HepG2 (cell line): ENCODE results near the gene C1orf21. TPM values are rescaled to one million over a fixed set of nuclear protein-coding genes. Genes with fewer than 3 reads are reported as not detected.

Experiments
- ATAC-seq: fragments of 200-7000 bp; cut with Tn5 transposase; 3 replicates; pipeline ENCODE4 v1.9.1; 2020; ENCODE audit warnings: mild to moderate bottlenecking, moderate library complexity
- BruUV-seq: library from RNA; stranded (reverse); fragments of 400-500 nt; replicated peaks from 2 replicates; lab custom pipeline; 2021; lab: Mats Ljungman, UMichigan
- CTCF ChIA-PET: fragments of 300-600 bp; formaldehyde crosslinking; extraction: SDS; loops from one replicate; lab custom pipeline; 2021; ENCODE audit warnings: low total read pairs, inconsistent platforms, low intra/inter-chr PET ratio; lab: Yijun Ruan, JAX
- POLR2A ChIA-PET: fragments of 350-600 bp; sonication (Branson Sonifier 250); formaldehyde crosslinking; loops from one replicate; lab custom pipeline; 2020; ENCODE audit warnings: antibody characterized with exemption, inconsistent platforms; lab: Yijun Ruan, JAX
- DNase-seq: peaks from one replicate; pipeline ENCODE4 v3.0.0-alpha.2; 2015; ENCODE audit warnings: low spot score
- FAIRE-seq: peaks from 3 replicates; lab custom pipeline; 2011; peaks lifted over from hg19 to GRCh38; lab: Jason Lieb, UNC
- H2AFZ ChIP-seq: one replicate; pipeline ENCODE4 v1.6.1; 2011; ENCODE audit warnings: low read length, inconsistent platforms
- H3K27ac ChIP-seq: fragments of 300-600 bp; 3 replicates; pipeline ENCODE4 v1.8.0; 2011; ENCODE audit warnings: mixed run types, mild to moderate bottlenecking, mixed read lengths, low read length, inconsistent platforms; ENCODE audit not compliant: insufficient read depth; ENCODE audit errors: extremely low read length
- H3K27me3 ChIP-seq, 2 experiments: fragments of 200-600 bp in 1 of 2; 2 replicates in 1 of 2; 3 replicates in 1 of 2; pipeline versions ENCODE4 v1.6.0 to v1.8.0; 2011; ENCODE audit warnings: low read length in 2 of 2, mild to moderate bottlenecking in 2 of 2, moderate library complexity in 2 of 2, inconsistent platforms in 1 of 2; ENCODE audit not compliant: insufficient read depth in 2 of 2, control insufficient read depth in 1 of 2
- H3K36me3 ChIP-seq, 2 experiments: fragments of 200-600 bp in 1 of 2; replicated peaks in 1 of 2; 2 replicates in 1 of 2; 3 replicates in 1 of 2; pipeline versions ENCODE4 v1.5.1 to v1.8.0; 2011; ENCODE audit warnings: low read length in 2 of 2, inconsistent platforms in 1 of 2; ENCODE audit not compliant: insufficient read depth in 2 of 2, control insufficient read depth in 1 of 2
- H3K4me1 ChIP-seq: 2 replicates; pipeline ENCODE4 v1.5.1; 2012; ENCODE audit warnings: low read length, inconsistent platforms; ENCODE audit not compliant: insufficient read depth
- H3K4me2 ChIP-seq: 2 replicates; pipeline ENCODE4 v1.6.0; 2011; ENCODE audit warnings: low read depth, low read length, inconsistent platforms
- H3K4me3 ChIP-seq, 3 experiments: fragments of 200-600 bp in 1 of 3; sonication (generic), shearing (Covaris generic) in 1 of 3; replicated peaks in 1 of 3; 2 replicates each; pipeline ENCODE4 v1.5.1; 2011 to 2016; ENCODE audit warnings: low read length in 3 of 3, inconsistent platforms in 2 of 3, low read depth in 2 of 3, mild to moderate bottlenecking in 2 of 3, control low read depth in 1 of 3, mixed read lengths in 1 of 3; ENCODE audit not compliant: insufficient read depth in 1 of 3
- H3K79me2 ChIP-seq: one replicate; pipeline ENCODE4 v1.6.1; 2011; ENCODE audit warnings: low read length, inconsistent platforms; ENCODE audit not compliant: insufficient read depth
- H3K9ac ChIP-seq: 2 replicates; pipeline ENCODE4 v1.6.0; 2011; ENCODE audit warnings: mild to moderate bottlenecking, low read depth, low read length, inconsistent platforms; ENCODE audit not compliant: insufficient read depth
- H3K9me3 ChIP-seq: 2 replicates; pipeline ENCODE4 v1.5.1; 2012; ENCODE audit warnings: mild to moderate bottlenecking, low read length
- H4K20me1 ChIP-seq: 2 replicates; pipeline ENCODE4 v1.6.0; 2011; ENCODE audit warnings: inconsistent platforms, mild to moderate bottlenecking, low read length, moderate library complexity; ENCODE audit not compliant: insufficient read depth
- ATF1 ChIP-seq: IDR thresholded peaks from 2 replicates; pipeline ENCODE4 v1.6.1; 2016; ENCODE audit warnings: mild to moderate bottlenecking, control low read depth
- GMEB2 ChIP-seq: IDR thresholded peaks from 2 replicates; pipeline ENCODE4 v1.6.1; 2016; ENCODE audit warnings: missing biosample characterization, missing genetic modification reagents, low read depth
- HDAC6 ChIP-seq: fragments of 200-600 bp; sonication (generic); IDR thresholded peaks from 2 replicates; pipeline ENCODE4 v1.7.0; 2017; ENCODE audit warnings: mild to moderate bottlenecking, antibody characterized with exemption, low read length, low read depth
- JUN ChIP-seq: sonication (generic); formaldehyde crosslinking; IDR thresholded peaks from 2 replicates; pipeline ENCODE4 v1.4.0; 2020; ENCODE audit warnings: mild to moderate bottlenecking, missing genetic modification reagents
- KLF15 ChIP-seq: sonication (generic); formaldehyde crosslinking; IDR thresholded peaks from 2 replicates; pipeline ENCODE4 v1.8.1; 2023; ENCODE audit warnings: borderline replicate concordance, mild to moderate bottlenecking, inconsistent platforms, missing genetic modification reagents, mixed read lengths
- NFYB ChIP-seq: sonication (generic); formaldehyde crosslinking; IDR thresholded peaks from 2 replicates; pipeline ENCODE4 v1.4.0; 2020; ENCODE audit warnings: missing genetic modification reagents
- PCBP1 ChIP-seq: fragments of 200-400 bp; formaldehyde crosslinking; IDR thresholded peaks from 2 replicates; pipeline ENCODE4 v1.6.1; 2017; ENCODE audit warnings: mild to moderate bottlenecking, low read depth, low read length, borderline replicate concordance
- SKI ChIP-seq: fragments of 450-650 bp; IDR thresholded peaks from one replicate; pipeline ENCODE4 v1.6.1; 2018; ENCODE audit warnings: mild to moderate bottlenecking; ENCODE audit not compliant: partially characterized antibody
- SOX6 ChIP-seq, 2 experiments: fragments of 450-650 bp in 1 of 2; sonication (generic) in 1 of 2; formaldehyde crosslinking in 1 of 2; IDR thresholded peaks; 2 replicates each; pipeline versions ENCODE4 v1.4.0 to v1.6.1; 2017 to 2020; ENCODE audit warnings: antibody characterized with exemption in 1 of 2, mild to moderate bottlenecking in 1 of 2, missing genetic modification reagents in 1 of 2
- SP2 ChIP-seq: sonication (generic); formaldehyde crosslinking; IDR thresholded peaks from 2 replicates; pipeline ENCODE4 v1.5.1; 2020; ENCODE audit warnings: mild to moderate bottlenecking, missing genetic modification reagents
- TOE1 ChIP-seq: sonication (generic); formaldehyde crosslinking; IDR thresholded peaks from 2 replicates; pipeline ENCODE4 v1.4.0; 2020; ENCODE audit warnings: mild to moderate bottlenecking, missing genetic modification reagents
- ZFP36 ChIP-seq: fragments of 150-350 bp; IDR thresholded peaks from 2 replicates; pipeline ENCODE4 v1.6.1; 2018; ENCODE audit warnings: borderline replicate concordance, low read length, low read depth; ENCODE audit not compliant: partially characterized antibody
- ZNF225 ChIP-seq: sonication (generic); formaldehyde crosslinking; IDR thresholded peaks from 2 replicates; pipeline ENCODE4 v1.4.0; 2020; ENCODE audit warnings: mild to moderate bottlenecking, missing genetic modification reagents
- ZNF329 ChIP-seq: sonication (generic); formaldehyde crosslinking; IDR thresholded peaks from 2 replicates; pipeline ENCODE4 v1.9.0; 2021; ENCODE audit warnings: low read depth, mild to moderate bottlenecking, missing genetic modification reagents
- ZNF597 ChIP-seq: sonication (generic); formaldehyde crosslinking; IDR thresholded peaks from 2 replicates; pipeline ENCODE4 v1.5.0; 2020; ENCODE audit warnings: missing genetic modification reagents
- ZNF772 ChIP-seq: sonication (generic); formaldehyde crosslinking; IDR thresholded peaks from 2 replicates; pipeline ENCODE4 v1.5.0; 2020; ENCODE audit warnings: mild to moderate bottlenecking, missing genetic modification reagents
- ZNF850 ChIP-seq: sonication (generic); formaldehyde crosslinking; conservative IDR thresholded peaks from 2 replicates; pipeline ENCODE4 v1.9.0; 2021; ENCODE audit warnings: mild to moderate bottlenecking, missing genetic modification reagents
- WGBS: methylation state at CpG from one replicate; pipeline ENCODE4 v1.1.6; 2017; ENCODE audit warnings: low lambda C conversion rate; 5-methylcytosine and 5-hydroxymethylcytosine counted together
- in situ Hi-C: cut with HindIII; loops from 2 replicates; pipeline ENCODE4 v1.10.0; 2017; ENCODE audit warnings: low pct_unique_long_range_greater_than_20kb; ENCODE audit not compliant: extremely low pct_ligation_motif_present
- intact Hi-C: fragments of 100-400 bp; cut with micrococcal nuclease; formaldehyde crosslinking; loops from one replicate; pipeline ENCODE4 v1.10.0; 2022; ENCODE audit not compliant: unreplicated experiment
- polyA plus RNA-seq, 8 experiments: library from polyadenylated mRNA; depleted of rRNA in 3 of 8; stranded (reverse) in 7 of 8; unstranded in 1 of 8; fragments of >200 nt; fragmentation: Illumina TruSeq in 4 of 8; extraction: Trizol in 4 of 8; gene quantifications; 2 replicates each; pipeline versions ENCODE4 v1.2.1 to v1.2.3, GENCODE V29; 2011 to 2016; ENCODE audit warnings: low read depth in 4 of 8, missing spikeins in 1 of 8, mixed read lengths in 1 of 8; ENCODE audit not compliant: insufficient read depth in 1 of 8
- total RNA-seq, 5 experiments: library from RNA; depleted of rRNA; stranded (reverse); fragments of >200 nt; fragmentation: Illumina TruSeq; extraction: Trizol; gene quantifications; 2 replicates each; pipeline ENCODE4 v1.2.3, GENCODE V29; 2016; ENCODE audit warnings: low read depth in 1 of 5

The C1orf21 gene
- total and polyA plus RNA-seq, 2 of the 13 experiments (the other 11 are each of a cell fraction or from before 2014, with no cell fraction given) = not detected

GRCh38 chr1:184608990-184609389 lies 222.2 kb downstream of the C1orf21 start:
- H3K27me3 ChIP-seq = no peaks in the 10 kb centered on the region
- no peaks in the 10 kb centered on the region for H3K36me3 ChIP-seq
- H3K4me3 ChIP-seq = no peak overlapping the region
- no peaks in the 10 kb centered on the region for H3K4me1 ChIP-seq
- intact Hi-C loops (no loop called here), in situ Hi-C loops (no loop called here)
- no peak overlapping the region for H2AFZ ChIP-seq
- H3K9me3 ChIP-seq = no peaks in the 10 kb centered on the region
- ChIA-PET CTCF (no interaction called here), POLR2A (no interaction called here)
- no peaks in the 10 kb centered on the region for H3K79me2 ChIP-seq
- H4K20me1 ChIP-seq = no peaks in the 10 kb centered on the region
- no TSS peak for BruUV-seq
- TF ChIP-seq JUN (CRISPR knock-in tag) (no peak), SOX6 (IDR thresholded peaks at IDR 0.05) (no peak), SOX6 (CRISPR knock-in tag; IDR thresholded peaks at IDR 0.05) (no peak)
- H3K9ac ChIP-seq = no peak overlapping the region
- DNase-seq (no peak), FAIRE-seq (no peak), ATAC-seq (no peak)
- H3K27ac ChIP-seq = no peak overlapping the region
- H3K4me2 ChIP-seq = no peak overlapping the region

- no peak for ATAC-seq
- FAIRE-seq = no peak
- Histone ChIP-seq H3K4me2 (no peak overlapping the region), H2AFZ (no peak overlapping the region), H3K27me3 (no peaks in the 10 kb centered on the region), H4K20me1 (no peaks in the 10 kb centered on the region), H3K79me2 (no peaks in the 10 kb centered on the region), H3K9ac (no peak overlapping the region), H3K4me1 (no peaks in the 10 kb centered on the region), H3K36me3 (no peaks in the 10 kb centered on the region), H3K4me3 (no peak overlapping the region), H3K27ac (no peak overlapping the region), H3K9me3 (no peaks in the 10 kb centered on the region)
- in situ Hi-C loops = no loop called here
- 17% methylated on average over 12 of the region's 12 CpGs for WGBS
- intact Hi-C loops = no loop called here
- BruUV-seq = no TSS peak
- DNase-seq = no peak
- ChIA-PET POLR2A (no interaction called here), CTCF (no interaction called here)
- TF ChIP-seq SKI (no peak), ZNF772 (CRISPR knock-in tag) (no peak), ATF1 (no peak), ZFP36 (no peak), PCBP1 (no peak), ZNF329 (no peak), ZNF850 (CRISPR knock-in tag) (no peak), TOE1 (CRISPR knock-in tag) (no peak), ZNF225 (CRISPR knock-in tag) (no peak), KLF15 (CRISPR knock-in tag) (no peak), NFYB (CRISPR knock-in tag) (no peak), HDAC6 (no peak), SP2 (CRISPR knock-in tag) (no peak), GMEB2 (CRISPR knock-in tag) (no peak), ZNF597 (no peak)
Observed at GRCh38 chr1:184610876-184611595, 224.2 kb downstream of the C1orf21 start.
